ENCODE measurements around the gene DLG1.

DLG1 gene

GRCh38 chr3:197209366-197210260 lies 88.8 kb downstream of the DLG1 start:
- no peak for TF ChIP-seq CTCF (conservative IDR thresholded peaks at IDR 0.05)
- peak overlapping the region; percentile 57 for H3K27ac ChIP-seq

- H3K27ac ChIP-seq = peak overlapping the region; percentile 14; the same call in 1 of the 2 replicates
- TF ChIP-seq CTCF (conservative IDR thresholded peaks at IDR 0.05) = no peak
Measured at GRCh38 chr3:197206913-197207312, 91.5 kb downstream of the DLG1 start.

- H3K27ac ChIP-seq = no peak overlapping the region
- no peak for TF ChIP-seq CTCF (conservative IDR thresholded peaks at IDR 0.05)
Measured at GRCh38 chr3:197205675-197206074, 92.7 kb downstream of the DLG1 start.

- no peak overlapping the region for H3K27ac ChIP-seq
- no peak for TF ChIP-seq CTCF (conservative IDR thresholded peaks at IDR 0.05)
Measured at GRCh38 chr3:197205265-197205664, 93.1 kb downstream of the DLG1 start.

- no peak overlapping the region for H3K27ac ChIP-seq
- no peak for TF ChIP-seq CTCF (conservative IDR thresholded peaks at IDR 0.05)
Measured at GRCh38 chr3:197204736-197205135, 93.7 kb downstream of the DLG1 start.

- H3K27ac ChIP-seq = no peak overlapping the region
- TF ChIP-seq CTCF (conservative IDR thresholded peaks at IDR 0.05) = no peak
Measured at GRCh38 chr3:197203714-197204146, 94.7 kb downstream of the DLG1 start.

GRCh38 chr3:197202694-197203093 lies 95.7 kb downstream of the DLG1 start:
- H3K27ac ChIP-seq = no peak overlapping the region
- no peak for TF ChIP-seq CTCF (conservative IDR thresholded peaks at IDR 0.05)

Data from VCaP (cell line).